Left ventricle myocardium inferior (tissue), 1 donor: Measurements from ENCODE around the gene CIAO2A. TPM values are rescaled to one million over a fixed set of nuclear protein-coding genes. Genes with fewer than 3 reads are reported as not detected.
"Not testable (repeated sequence)": the region's sequence is repeated elsewhere in the genome, so short reads cannot be mapped to it uniquely, and the experiment has no call there.

Source experiments
- DNase-seq: peaks from one replicate; pipeline ENCODE4 v3.0.0-alpha.2; 2020
- H3K27ac ChIP-seq: fragments of 200-600 bp; replicated peaks from 2 replicates; pipeline ENCODE4 v1.8.0; 2021
- H3K27me3 ChIP-seq: fragments of 200-600 bp; 2 replicates; pipeline ENCODE4 v1.8.0; 2021; ENCODE audit warnings: low read depth
- H3K36me3 ChIP-seq: fragments of 200-600 bp; 2 replicates; pipeline ENCODE4 v1.8.0; 2021
- H3K4me1 ChIP-seq: fragments of 200-600 bp; 2 replicates; pipeline ENCODE4 v1.8.0; 2021
- H3K4me3 ChIP-seq: fragments of 200-600 bp; 2 replicates; pipeline ENCODE4 v1.8.0; 2021; ENCODE audit warnings: mild to moderate bottlenecking, moderate library complexity
- H3K9me3 ChIP-seq: fragments of 200-600 bp; replicated peaks from 2 replicates; pipeline ENCODE4 v1.8.0; 2021
- CTCF ChIP-seq: fragments of 200-600 bp; IDR thresholded peaks from 2 replicates; pipeline ENCODE4 v1.8.0; 2021; ENCODE audit warnings: antibody characterized with exemption, mild to moderate bottlenecking, borderline replicate concordance
- intact Hi-C: fragments of 100-400 bp; cut with micrococcal nuclease; formaldehyde crosslinking; loops from one replicate; pipeline ENCODE4 v1.11.0; 2022
- total RNA-seq: library from RNA; stranded (reverse); fragmentation: NEBNext Ultra II Directional; extraction: Animal tissue kit (Norgen Biotek cat#: 25700); gene quantifications from one replicate; pipeline ENCODE4 v1.2.1, GENCODE V29; 2021
- donor health status: DM: no; HTN: yes; CAD: no; lungs with severe emphysema.

Gene CIAO2A
- total RNA-seq, 1 donor from 2014 or later: 71.0 TPM

- no peak for TF ChIP-seq CTCF
- Histone ChIP-seq H3K27ac (no peak overlapping the region), H3K36me3 (peaks cover 91% of the 10 kb centered on the region), H3K4me1 (peaks cover 7% of the 10 kb centered on the region), H3K9me3 (no peaks in the 10 kb centered on the region), H3K27me3 (no peaks in the 10 kb centered on the region), H3K4me3 (no peak overlapping the region)
- DNase-seq: no peak
- intact Hi-C loops: no loop called here
Observed at GRCh38 chr15:64121614-64122013, 28.0 kb upstream of the CIAO2A start.

- H3K4me3 ChIP-seq, H3K4me1 ChIP-seq, H3K27ac ChIP-seq, DNase-seq, H3K27me3 ChIP-seq, intact Hi-C loops, H3K9me3 ChIP-seq: not testable (repeated sequence)
- H3K36me3 ChIP-seq: peaks cover 94% of the 10 kb centered on the region
Observed at GRCh38 chr15:64120322-64120721, 26.7 kb upstream of the CIAO2A start.

- H3K27ac ChIP-seq: no peak overlapping the region
- no peaks in the 10 kb centered on the region for H3K27me3 ChIP-seq
- no peaks in the 10 kb centered on the region for H3K9me3 ChIP-seq
- H3K4me1 ChIP-seq: peaks cover 10% of the 10 kb centered on the region
- DNase-seq: no peak
- no peak overlapping the region for H3K4me3 ChIP-seq
- no peak for TF ChIP-seq CTCF
- intact Hi-C loops: no loop called here
- peaks cover 100% of the 10 kb centered on the region for H3K36me3 ChIP-seq
Observed at GRCh38 chr15:64117759-64118487, 24.3 kb upstream of the CIAO2A start.

GRCh38 chr15:64112904-64113303, 19.3 kb upstream of the CIAO2A start:
- intact Hi-C loops: no loop called here
- no peak for TF ChIP-seq CTCF
- H3K4me1 ChIP-seq: peaks cover 54% of the 10 kb centered on the region
- H3K36me3 ChIP-seq: peaks cover 55% of the 10 kb centered on the region
- no peak overlapping the region for H3K4me3 ChIP-seq
- H3K9me3 ChIP-seq: no peaks in the 10 kb centered on the region
- peak overlapping the region; percentile 29 for H3K27ac ChIP-seq
- no peaks in the 10 kb centered on the region for H3K27me3 ChIP-seq
- no peak for DNase-seq

GRCh38 chr15:64112073-64112772, 18.6 kb upstream of the CIAO2A start:
- TF ChIP-seq CTCF: no peak
- no peaks in the 10 kb centered on the region for H3K9me3 ChIP-seq
- peaks cover 49% of the 10 kb centered on the region for H3K36me3 ChIP-seq
- H3K4me3 ChIP-seq: no peak overlapping the region
- peak overlapping the region; percentile 29 for H3K27ac ChIP-seq
- peaks cover 61% of the 10 kb centered on the region for H3K4me1 ChIP-seq
- DNase-seq: no peak
- intact Hi-C loops: no loop called here
- H3K27me3 ChIP-seq: no peaks in the 10 kb centered on the region

GRCh38 chr15:64111679-64112050, 18.0 kb upstream of the CIAO2A start:
- no peak overlapping the region for H3K4me3 ChIP-seq
- no peak for TF ChIP-seq CTCF
- peak overlapping the region; percentile 29 for H3K27ac ChIP-seq
- peaks cover 43% of the 10 kb centered on the region for H3K36me3 ChIP-seq
- H3K27me3 ChIP-seq: no peaks in the 10 kb centered on the region
- H3K9me3 ChIP-seq: no peaks in the 10 kb centered on the region
- no peak for DNase-seq
- H3K4me1 ChIP-seq: peaks cover 67% of the 10 kb centered on the region
- intact Hi-C loops: no loop called here
